IMR-90 (cell line): ENCODE measurements around the gene CDH7. TPM values are rescaled to one million over a fixed set of nuclear protein-coding genes. Genes with fewer than 3 reads are reported as not detected.

Source experiments
- ATAC-seq: fragments of 200-7000 bp; cut with Tn5 transposase; 2 replicates; pipeline ENCODE4 v1.9.1; 2020; ENCODE audit warnings: low read depth, mild to moderate bottlenecking, moderate library complexity
- BruUV-seq: library from RNA; stranded (reverse); fragments of 400-500 nt; replicated peaks from 2 replicates; lab custom pipeline; 2021; lab: Mats Ljungman, UMichigan
- CTCF ChIA-PET: fragments of 300-600 bp; formaldehyde crosslinking; extraction: SDS; loops from one replicate; lab custom pipeline; 2021; ENCODE audit warnings: antibody characterized with exemption; lab: Yijun Ruan, JAX
- POLR2A ChIA-PET: fragments of 300-600 bp; sonication (Branson Sonifier 250); formaldehyde crosslinking; loops from one replicate; lab custom pipeline; 2022; ENCODE audit warnings: antibody characterized with exemption; ENCODE audit not compliant: unreplicated experiment; lab: Charles Lee
- DNase-seq: peaks from one replicate; pipeline ENCODE4 v3.0.0; 2013
- H2AFZ ChIP-seq: replicated peaks from 2 replicates; pipeline ENCODE3; 2013; ENCODE audit warnings: low read length, mild to moderate bottlenecking; ENCODE audit not compliant: poor library complexity
- H2AK5ac ChIP-seq: 2 replicates; pipeline ENCODE4 v1.6.1; 2013; ENCODE audit warnings: low read depth, low read length, inconsistent platforms
- H2AK9ac ChIP-seq: replicated peaks from 2 replicates; pipeline ENCODE3; 2013; ENCODE audit warnings: mild to moderate bottlenecking, low read depth, low read length, moderate library complexity; ENCODE audit not compliant: poor library complexity
- H2BK120ac ChIP-seq: 2 replicates; pipeline ENCODE4 v1.6.1; 2013; ENCODE audit warnings: low read depth, low read length, inconsistent platforms
- H2BK15ac ChIP-seq: 3 replicates; pipeline ENCODE4 v1.6.1; 2013; ENCODE audit warnings: low read depth, low read length, inconsistent platforms
- H2BK20ac ChIP-seq: 2 replicates; pipeline ENCODE4 v1.6.1; 2013; ENCODE audit warnings: low read depth, mild to moderate bottlenecking, inconsistent platforms, low read length, moderate library complexity
- H2BK5ac ChIP-seq: 2 replicates; pipeline ENCODE4 v1.6.1; 2013; ENCODE audit warnings: mild to moderate bottlenecking, low read depth, low read length, inconsistent platforms; ENCODE audit not compliant: poor library complexity, severe bottlenecking
- H3K14ac ChIP-seq: replicated peaks from 2 replicates; pipeline ENCODE4 v1.6.1; 2013; ENCODE audit warnings: low read depth, low read length, inconsistent platforms
- H3K18ac ChIP-seq: 2 replicates; pipeline ENCODE4 v1.6.1; 2013; ENCODE audit warnings: low read depth, low read length, control low read depth
- H3K23ac ChIP-seq: 2 replicates; pipeline ENCODE4 v1.6.1; 2013; ENCODE audit warnings: low read depth, low read length, inconsistent platforms
- H3K27ac ChIP-seq: 2 replicates; pipeline ENCODE4 v1.5.1; 2013; ENCODE audit warnings: mild to moderate bottlenecking, control low read depth, low read length; ENCODE audit not compliant: insufficient read depth
- H3K27me3 ChIP-seq: 2 replicates; pipeline ENCODE4 v1.6.1; 2013; ENCODE audit warnings: low read length; ENCODE audit not compliant: control insufficient read depth, insufficient read depth
- H3K36me3 ChIP-seq: 2 replicates; pipeline ENCODE4 v1.6.1; 2013; ENCODE audit warnings: low read length, mixed read lengths; ENCODE audit not compliant: control insufficient read depth, insufficient read depth
- H3K4ac ChIP-seq: 2 replicates; pipeline ENCODE4 v1.6.1; 2013; ENCODE audit warnings: low read depth, low read length, inconsistent platforms
- H3K4me1 ChIP-seq: 2 replicates; pipeline ENCODE4 v1.6.1; 2013; ENCODE audit warnings: low read length, mixed read lengths; ENCODE audit not compliant: control insufficient read depth, insufficient read depth
- H3K4me2 ChIP-seq: 2 replicates; pipeline ENCODE4 v1.6.1; 2013; ENCODE audit warnings: low read depth, mild to moderate bottlenecking, control low read depth, low read length, moderate library complexity
- H3K4me3 ChIP-seq: 2 replicates; pipeline ENCODE4 v1.5.1; 2013; ENCODE audit warnings: low read depth, mild to moderate bottlenecking, control low read depth, low read length, moderate library complexity; ENCODE audit not compliant: insufficient read depth
- H3K56ac ChIP-seq: 2 replicates; pipeline ENCODE4 v1.6.1; 2013; ENCODE audit warnings: low read length, inconsistent platforms; ENCODE audit not compliant: insufficient read depth; ENCODE audit errors: extremely low read depth
- H3K79me1 ChIP-seq, 2 experiments: 2 replicates each; pipeline ENCODE4 v1.6.1; 2013; ENCODE audit warnings: low read length in 2 of 2, inconsistent platforms in 1 of 2, low read depth in 1 of 2
- H3K9ac ChIP-seq: 2 replicates; pipeline ENCODE4 v1.6.1; 2013; ENCODE audit warnings: low read depth, low read length, control low read depth
- H3K9me1 ChIP-seq: 2 replicates; pipeline ENCODE4 v1.6.1; 2013; ENCODE audit warnings: low read length, inconsistent platforms; ENCODE audit not compliant: insufficient read depth
- H3K9me3 ChIP-seq: 2 replicates; pipeline ENCODE4 v1.6.1; 2013; ENCODE audit warnings: low read length; ENCODE audit not compliant: control insufficient read depth, insufficient read depth
- H4K20me1 ChIP-seq: 2 replicates; pipeline ENCODE4 v1.6.1; 2013; ENCODE audit warnings: low read length, inconsistent platforms; ENCODE audit not compliant: insufficient read depth
- H4K5ac ChIP-seq: 2 replicates; pipeline ENCODE4 v1.6.1; 2013; ENCODE audit warnings: mild to moderate bottlenecking, low read depth, low read length, control low read depth
- H4K8ac ChIP-seq, 2 experiments: 2 replicates each; pipeline ENCODE4 v1.6.1; 2013; ENCODE audit warnings: low read depth in 2 of 2, low read length in 2 of 2, control low read depth in 1 of 2, inconsistent platforms in 1 of 2
- H4K91ac ChIP-seq: 2 replicates; pipeline ENCODE4 v1.6.1; 2013; ENCODE audit warnings: low read depth, low read length, inconsistent platforms; ENCODE audit not compliant: insufficient read depth
- BHLHE40 ChIP-seq: fragments of 150-350 bp; IDR thresholded peaks from 2 replicates; pipeline ENCODE4 v1.6.1; 2016; ENCODE audit warnings: mild to moderate bottlenecking, low read depth, low read length
- CHD1 ChIP-seq: IDR thresholded peaks from 2 replicates; pipeline ENCODE4 v1.6.1; 2012; ENCODE audit warnings: low read depth, low read length, improper control_type of control experiment
- ELK1 ChIP-seq: fragments of 150-350 bp; IDR thresholded peaks from 2 replicates; pipeline ENCODE4 v1.6.1; 2016; ENCODE audit warnings: low read depth, mild to moderate bottlenecking, low read length, moderate library complexity, borderline replicate concordance
- FOS ChIP-seq: fragments of 150-350 bp; IDR thresholded peaks from 2 replicates; pipeline ENCODE4 v1.6.1; 2016; ENCODE audit warnings: low read depth, low read length
- MAFK ChIP-seq: IDR thresholded peaks from 2 replicates; pipeline ENCODE4 v1.6.1; 2012; ENCODE audit warnings: low read depth, low read length, improper control_type of control experiment
- MAZ ChIP-seq: IDR thresholded peaks from 2 replicates; pipeline ENCODE4 v1.6.1; 2012; ENCODE audit warnings: low read depth, mild to moderate bottlenecking, low read length, improper control_type of control experiment, moderate library complexity, borderline replicate concordance
- NFE2L2 ChIP-seq: fragments of 150-350 bp; IDR thresholded peaks from 2 replicates; pipeline ENCODE4 v1.6.1; 2016; ENCODE audit warnings: low read depth, mild to moderate bottlenecking, low read length
- POLR2A ChIP-seq: IDR thresholded peaks from 2 replicates; pipeline ENCODE4 v1.6.1; 2012; ENCODE audit warnings: mild to moderate bottlenecking, low read depth, low read length
- RCOR1 ChIP-seq: IDR thresholded peaks from 2 replicates; pipeline ENCODE4 v1.6.1; 2012; ENCODE audit warnings: mild to moderate bottlenecking, low read length, improper control_type of control experiment; ENCODE audit not compliant: insufficient replicate concordance
- RFX5 ChIP-seq: IDR thresholded peaks from 2 replicates; pipeline ENCODE4 v1.8.0; 2012; ENCODE audit warnings: low read depth, mild to moderate bottlenecking, low read length, moderate library complexity
- SMC3 ChIP-seq: fragments of 150-350 bp; IDR thresholded peaks from 2 replicates; pipeline ENCODE4 v1.6.1; 2016; ENCODE audit warnings: low read depth, mild to moderate bottlenecking, antibody characterized with exemption, low read length, moderate library complexity
- WGBS, 2 experiments: methylation state at CpG; one replicate each; pipeline versions ENCODE4 v1.1.5 to v1.1.7; 2013; ENCODE audit warnings: missing lambda C conversion rate in 2 of 2; ENCODE audit not compliant: insufficient read length in 1 of 2; ENCODE audit errors: extremely low coverage in 2 of 2; 5-methylcytosine and 5-hydroxymethylcytosine counted together
- dilution Hi-C: fragments of 300-500 bp; cut with HindIII; formaldehyde crosslinking; loops from one replicate; pipeline ENCODE4 v1.14.3; 2018; ENCODE audit warnings: low sequenced_read_pairs; ENCODE audit not compliant: unreplicated experiment
- in situ Hi-C: fragments of 300-500 bp; cut with MboI; formaldehyde crosslinking; loops from 3 replicates; pipeline ENCODE4 v1.14.3; 2019; ENCODE audit warnings: low sequenced_read_pairs, inconsistent platforms, mixed read lengths
- intact Hi-C: fragments of 100-400 bp; cut with micrococcal nuclease; formaldehyde crosslinking; loops from 2 replicates; pipeline ENCODE4 v1.10.0; 2022
- polyA plus RNA-seq, 3 experiments: library from polyadenylated mRNA; depleted of rRNA; stranded (reverse); fragments of >200 nt; gene quantifications; 2 replicates each; pipeline ENCODE4 v1.2.3, GENCODE V29; 2012; ENCODE audit warnings: low replicate concordance in 1 of 3
- total RNA-seq: library from RNA; depleted of rRNA; stranded (reverse); fragments of >200 nt; gene quantifications from 2 replicates; pipeline ENCODE4 v1.2.3, GENCODE V29; 2012

Gene CDH7
- total and polyA plus RNA-seq, 2 of the 4 experiments (the other 2 are of a cell fraction), result not detected

- Histone ChIP-seq H2BK20ac (no peak overlapping the region), H3K9me3 (peaks cover 6% of the 10 kb centered on the region; the same call in 1 of the 2 replicates), H3K36me3 (no peaks in the 10 kb centered on the region), H3K4me1 (no peaks in the 10 kb centered on the region), H2BK120ac (no peak overlapping the region), H4K8ac (no peak overlapping the region), H2AK5ac (no peak overlapping the region), H4K20me1 (no peaks in the 10 kb centered on the region), H3K27me3 (no peaks in the 10 kb centered on the region), H3K27ac (no peak overlapping the region), H3K4me3 (no peak overlapping the region), H2AFZ (no peak overlapping the region), H2BK15ac (no peak overlapping the region), H3K23ac (no peak overlapping the region), H2BK5ac (no peak overlapping the region), H3K9me1 (no peaks in the 10 kb centered on the region), H4K91ac (no peak overlapping the region), H3K14ac (no peak overlapping the region), H2AK9ac (no peak overlapping the region), H3K18ac (no peak overlapping the region), H4K5ac (no peak overlapping the region), H3K4ac (no peak overlapping the region), H3K56ac (no peak overlapping the region), H3K9ac (no peak overlapping the region), H3K79me1 (no peaks in the 10 kb centered on the region), H3K4me2 (no peak overlapping the region)
- WGBS, 2 experiments, result no CpG with 5 or more reads among the region's 2 CpGs
- intact Hi-C loops, result no loop called here
- no TSS peak for BruUV-seq
- ATAC-seq (no peak), DNase-seq (no peak)
- POLR2A ChIA-PET, result no interaction called here
- dilution Hi-C loops, result no loop called here
- CTCF ChIA-PET, result no interaction called here
- TF ChIP-seq MAZ, result no peak
- no peak for TF ChIP-seq MAFK
- TF ChIP-seq RFX5, result no peak
- TF ChIP-seq BHLHE40, result no peak
- TF ChIP-seq ELK1, result no peak
- no peak for TF ChIP-seq FOS
- no peak for TF ChIP-seq POLR2A
- no peak for TF ChIP-seq SMC3
- TF ChIP-seq CHD1, result no peak
- no peak for TF ChIP-seq RCOR1
- no peak for TF ChIP-seq NFE2L2
- in situ Hi-C loops, result no loop called here
Observed at GRCh38 chr18:65767406-65767805, 16.6 kb downstream of the CDH7 start.
